ENCODE data around the gene CHRNA5. TPM values are rescaled to one million over a fixed set of nuclear protein-coding genes. Genes with fewer than 3 reads are reported as not detected.

CHRNA5 gene
- total and polyA plus RNA-seq, 9 of the 15 experiments (the other 6 are each of a cell fraction or from before 2014, with no cell fraction given) = 2.8 to 16.1 (median 11.4) TPM

DNA sequence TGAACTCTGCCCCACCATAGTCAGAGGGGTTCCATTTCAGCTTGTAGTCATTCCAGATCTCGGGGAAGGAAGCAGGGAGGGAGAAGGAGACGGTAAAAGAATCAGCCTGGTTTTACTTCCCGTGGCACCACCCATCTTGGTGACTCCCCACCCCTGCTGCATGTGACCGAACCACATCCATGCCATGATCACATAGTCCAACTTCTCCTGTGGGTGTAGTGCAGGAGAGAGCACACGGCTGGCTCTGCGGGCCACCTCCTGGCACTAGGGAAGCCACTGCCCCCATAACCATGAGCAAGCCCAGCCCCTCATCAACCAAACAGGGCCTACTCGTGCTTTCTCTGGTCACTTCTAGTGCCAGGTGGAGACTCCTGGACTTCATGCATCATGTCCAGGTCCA is 51.8 kb downstream of the CHRNA5 start (continued):
- TF ChIP-seq NFIX (CRISPR knock-in tag; IDR thresholded peaks at IDR 0.05; ENCODE audit: low read depth) (no peak), NONO (IDR thresholded peaks at IDR 0.05; ENCODE audit: low read depth in 2 of 2, low read length in 1 of 2) (no peak)
- TF ChIP-seq, protein P1, sequence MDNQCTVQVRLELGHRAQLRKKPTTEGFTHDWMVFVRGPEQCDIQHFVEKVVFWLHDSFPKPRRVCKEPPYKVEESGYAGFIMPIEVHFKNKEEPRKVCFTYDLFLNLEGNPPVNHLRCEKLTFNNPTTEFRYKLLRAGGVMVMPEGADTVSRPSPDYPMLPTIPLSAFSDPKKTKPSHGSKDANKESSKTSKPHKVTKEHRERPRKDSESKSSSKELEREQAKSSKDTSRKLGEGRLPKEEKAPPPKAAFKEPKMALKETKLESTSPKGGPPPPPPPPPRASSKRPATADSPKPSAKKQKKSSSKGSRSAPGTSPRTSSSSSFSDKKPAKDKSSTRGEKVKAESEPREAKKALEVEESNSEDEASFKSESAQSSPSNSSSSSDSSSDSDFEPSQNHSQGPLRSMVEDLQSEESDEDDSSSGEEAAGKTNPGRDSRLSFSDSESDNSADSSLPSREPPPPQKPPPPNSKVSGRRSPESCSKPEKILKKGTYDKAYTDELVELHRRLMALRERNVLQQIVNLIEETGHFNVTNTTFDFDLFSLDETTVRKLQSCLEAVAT (IDR thresholded peaks at IDR 0.05) = no peak

DNA sequence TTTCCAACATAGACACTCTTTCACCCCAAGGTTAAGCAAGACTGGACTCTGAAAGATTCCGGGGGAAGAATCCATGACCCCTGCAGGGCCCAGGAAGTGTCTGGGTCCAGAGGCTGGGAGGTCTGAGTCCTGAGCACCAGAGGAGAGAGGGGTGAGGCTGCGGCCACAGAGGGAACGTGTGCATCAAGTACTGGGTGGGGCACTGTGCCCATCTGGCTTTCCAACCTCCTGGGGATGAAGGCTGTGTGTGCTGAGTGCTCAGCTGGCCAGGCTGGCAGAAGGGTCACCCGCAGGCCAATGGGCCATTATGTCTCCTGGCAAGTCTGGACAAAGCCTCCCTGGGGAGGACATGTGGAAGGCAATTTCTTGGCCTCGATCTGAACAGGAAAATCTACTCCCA is 52.2 kb downstream of the CHRNA5 start:
- WGBS (ENCODE audit: insufficient coverage, low coverage, missing lambda C conversion rate) = 6% methylated on average over 5 of the region's 5 CpGs
- no peak overlapping the region for H3K4me3 ChIP-seq
- ChIA-PET CTCF (ENCODE audit: low intra/inter-chr PET ratio) (interaction anchor here (1.3 to 1.9 kb wide), 2 partner anchors 91 to 134 kb away, joined by 9 to 10 read pairs; no protein-coding TSS in a partner anchor), POLR2A (no interaction called here)
- H4K20me1 ChIP-seq (replicated peaks; ENCODE audit: control insufficient read depth, insufficient read depth, low read length) = no peaks in the 10 kb centered on the region; the same call in 1 of the 2 replicates
- no peak overlapping the region for H3K4me2 ChIP-seq (ENCODE audit: insufficient read depth, low read length)
- in situ Hi-C loops (cut with MboI) (loop anchor here (5.0 kb wide), 1 partner anchor 90 kb away; no protein-coding TSS in a partner anchor), intact Hi-C loops (cut with micrococcal nuclease) (loop anchor here (5.0 kb wide), 1 partner anchor 310 kb away; no protein-coding TSS in a partner anchor)
- ATAC-seq (no peak), FAIRE-seq (no peak), DNase-seq (ENCODE audit: extremely low read depth in 1 of 4, low spot score in 3 of 4) (no peak)
- no peak overlapping the region for H3K27ac ChIP-seq (ENCODE audit: extremely low read depth, low read depth, low read length)
- no TSS peak for BruUV-seq (replicated peaks)
- TF ChIP-seq, protein P2, sequence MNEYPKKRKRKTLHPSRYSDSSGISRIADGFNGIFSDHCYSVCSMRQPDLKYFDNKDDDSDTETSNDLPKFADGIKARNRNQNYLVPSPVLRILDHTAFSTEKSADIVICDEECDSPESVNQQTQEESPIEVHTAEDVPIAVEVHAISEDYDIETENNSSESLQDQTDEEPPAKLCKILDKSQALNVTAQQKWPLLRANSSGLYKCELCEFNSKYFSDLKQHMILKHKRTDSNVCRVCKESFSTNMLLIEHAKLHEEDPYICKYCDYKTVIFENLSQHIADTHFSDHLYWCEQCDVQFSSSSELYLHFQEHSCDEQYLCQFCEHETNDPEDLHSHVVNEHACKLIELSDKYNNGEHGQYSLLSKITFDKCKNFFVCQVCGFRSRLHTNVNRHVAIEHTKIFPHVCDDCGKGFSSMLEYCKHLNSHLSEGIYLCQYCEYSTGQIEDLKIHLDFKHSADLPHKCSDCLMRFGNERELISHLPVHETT (CRISPR knock-in tag; conservative IDR thresholded peaks at IDR 0.05 in 1 of 2, IDR thresholded peaks at IDR 0.05 in 1 of 2) = no peak
- no peak for TF ChIP-seq MAFG (tag; conservative IDR thresholded peaks at IDR 0.05)
- TF ChIP-seq, protein P3, sequence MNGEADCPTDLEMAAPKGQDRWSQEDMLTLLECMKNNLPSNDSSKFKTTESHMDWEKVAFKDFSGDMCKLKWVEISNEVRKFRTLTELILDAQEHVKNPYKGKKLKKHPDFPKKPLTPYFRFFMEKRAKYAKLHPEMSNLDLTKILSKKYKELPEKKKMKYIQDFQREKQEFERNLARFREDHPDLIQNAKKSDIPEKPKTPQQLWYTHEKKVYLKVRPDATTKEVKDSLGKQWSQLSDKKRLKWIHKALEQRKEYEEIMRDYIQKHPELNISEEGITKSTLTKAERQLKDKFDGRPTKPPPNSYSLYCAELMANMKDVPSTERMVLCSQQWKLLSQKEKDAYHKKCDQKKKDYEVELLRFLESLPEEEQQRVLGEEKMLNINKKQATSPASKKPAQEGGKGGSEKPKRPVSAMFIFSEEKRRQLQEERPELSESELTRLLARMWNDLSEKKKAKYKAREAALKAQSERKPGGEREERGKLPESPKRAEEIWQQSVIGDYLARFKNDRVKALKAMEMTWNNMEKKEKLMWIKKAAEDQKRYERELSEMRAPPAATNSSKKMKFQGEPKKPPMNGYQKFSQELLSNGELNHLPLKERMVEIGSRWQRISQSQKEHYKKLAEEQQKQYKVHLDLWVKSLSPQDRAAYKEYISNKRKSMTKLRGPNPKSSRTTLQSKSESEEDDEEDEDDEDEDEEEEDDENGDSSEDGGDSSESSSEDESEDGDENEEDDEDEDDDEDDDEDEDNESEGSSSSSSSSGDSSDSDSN (IDR thresholded peaks at IDR 0.05; ENCODE audit: borderline replicate concordance in 1 of 2, low read depth in 2 of 2, low read length in 2 of 2) = no peak
- no peaks in the 10 kb centered on the region for H3K9me3 ChIP-seq (replicated peaks; ENCODE audit: control insufficient read depth, insufficient read depth, low read depth, low read length)
- peaks cover 21 to 35% of the 10 kb centered on the region in 2 experiments; a peak in 4 of 5 replicates for H3K27me3 ChIP-seq (ENCODE audit: control insufficient read depth in 2 of 2, insufficient read depth in 2 of 2, low read length in 2 of 2)
- peaks cover 0 to 12% of the 10 kb centered on the region in 2 experiments; a peak in 1 of 5 replicates for H3K4me1 ChIP-seq (replicated peaks in 1 of 2; ENCODE audit: control insufficient read depth in 2 of 2, insufficient read depth in 2 of 2, low read length in 2 of 2)
- no peaks in the 10 kb centered on the region for H3K36me3 ChIP-seq (ENCODE audit: control insufficient read depth, insufficient read depth, low read length)
- no peaks in the 10 kb centered on the region for H3K9me1 ChIP-seq (ENCODE audit: control insufficient read depth, insufficient read depth, low read length)
- no peaks in the 10 kb centered on the region for H3K79me2 ChIP-seq (ENCODE audit: control insufficient read depth, insufficient read depth, low read length)
- H3K9ac ChIP-seq (ENCODE audit: insufficient read depth in 1 of 2, low read depth in 2 of 2, low read length in 2 of 2) = no peak overlapping the region
- H2AFZ ChIP-seq (ENCODE audit: low read depth, low read length) = no peak overlapping the region

Data from K562 (cell line).